ENCODE results near the gene PLXDC2. TPM values are rescaled to one million over a fixed set of nuclear protein-coding genes. Genes with fewer than 3 reads are reported as not detected.

PLXDC2 gene
- total RNA-seq, 2 donors from 2014 or later = 0.07 to 0.09 TPM

DNA sequence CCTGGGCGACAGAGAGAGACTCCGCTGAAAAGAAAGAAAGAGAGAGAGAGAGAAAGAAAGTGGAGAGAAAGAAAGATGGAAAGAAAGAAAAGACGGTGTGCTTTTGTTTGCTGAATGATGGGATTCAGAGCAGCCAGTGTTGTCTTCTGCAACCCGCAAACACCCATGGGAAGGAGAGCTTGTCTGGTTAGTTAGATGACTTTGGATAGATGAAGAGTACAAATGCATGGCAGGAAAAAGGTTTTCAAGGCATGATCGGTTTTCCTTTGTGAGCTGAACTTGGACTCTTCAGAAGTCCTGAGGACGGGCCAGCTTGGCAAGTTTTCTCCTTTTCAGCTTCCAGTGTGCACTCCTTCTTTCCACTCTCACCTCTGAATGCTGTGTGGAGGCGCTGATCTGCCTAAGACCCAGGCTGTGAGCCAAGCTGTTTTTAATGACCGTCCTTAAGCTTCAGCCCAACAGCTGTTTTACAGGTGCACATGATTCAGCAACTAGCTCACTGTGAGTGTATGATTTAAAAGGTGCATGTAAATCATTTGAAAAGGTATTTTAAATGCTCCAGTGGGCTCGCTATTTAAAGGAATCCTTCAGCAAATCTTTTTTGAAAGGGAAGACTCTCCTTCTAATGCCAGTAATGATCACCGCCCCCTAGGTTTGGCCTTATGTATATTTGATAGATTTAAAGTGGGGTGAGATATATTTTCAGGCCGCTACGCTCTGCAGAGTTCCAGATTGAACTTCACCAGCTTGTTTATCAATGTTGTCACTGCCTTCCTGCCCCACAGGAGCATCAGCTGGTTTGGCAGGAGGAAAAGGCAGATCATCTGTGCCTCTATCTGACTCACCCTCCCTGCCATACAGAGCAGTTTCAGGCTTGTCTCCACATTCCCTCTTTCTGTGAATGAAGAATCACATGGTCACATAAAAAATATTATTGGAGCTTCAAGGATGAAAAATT lies 115.0 kb downstream of the PLXDC2 start:
- no peaks in the 10 kb centered on the region for H3K27me3 Mint-ChIP-seq (ENCODE audit: low read depth)
- no peak for ATAC-seq (replicated peaks in 1 of 2)
- H3K4me1 Mint-ChIP-seq (ENCODE audit: low read depth) = no peaks in the 10 kb centered on the region
- H3K27ac Mint-ChIP-seq = no peak overlapping the region
- peaks cover 4 to 10% of the 10 kb centered on the region in 2 donors for H3K9me3 Mint-ChIP-seq
- H3K36me3 Mint-ChIP-seq (ENCODE audit: insufficient read depth in 2 of 2) = no peaks in the 10 kb centered on the region
- H3K4me3 Mint-ChIP-seq = no peak overlapping the region
- no peak for DNase-seq

DNA sequence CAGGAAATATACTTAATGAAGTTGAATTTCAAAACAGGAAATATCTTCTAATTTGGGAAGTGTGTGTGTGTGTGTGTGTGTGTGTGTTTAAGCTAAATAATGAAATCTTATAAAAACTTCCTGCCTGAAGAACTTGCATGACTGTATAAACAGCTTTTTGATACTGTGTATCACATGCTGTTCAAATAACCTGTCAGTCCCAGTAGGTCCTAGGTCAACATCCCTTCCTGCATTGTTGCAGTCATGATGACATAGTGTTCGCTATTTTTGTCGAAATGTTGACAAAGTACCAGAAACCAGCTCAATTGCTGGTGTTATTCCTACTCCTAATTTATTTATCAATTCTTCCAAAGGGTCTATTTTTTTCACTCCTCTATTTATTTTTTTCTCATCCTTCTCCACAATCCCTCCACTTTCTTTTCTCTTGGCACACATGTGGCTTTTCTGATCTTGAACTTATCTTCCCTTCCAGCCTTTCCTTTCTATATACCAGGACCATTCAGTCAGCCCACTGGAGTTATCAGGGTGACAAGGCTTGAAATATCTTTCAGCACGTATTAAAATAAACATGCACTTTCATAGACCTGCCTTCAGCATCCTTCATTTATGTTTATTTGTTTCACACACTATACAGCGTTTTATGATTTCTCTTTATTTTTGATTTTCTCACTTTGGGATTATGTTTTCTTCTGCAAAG lies 115.8 kb downstream of the PLXDC2 start:
- Mint-ChIP-seq H3K27me3 (ENCODE audit: low read depth) (no peaks in the 10 kb centered on the region), H3K4me3 (no peak overlapping the region), H3K27ac (no peak overlapping the region), H3K9me3 (peaks cover 3 to 8% of the 10 kb centered on the region in 2 donors), H3K4me1 (ENCODE audit: low read depth) (no peaks in the 10 kb centered on the region), H3K36me3 (ENCODE audit: insufficient read depth in 2 of 2) (no peaks in the 10 kb centered on the region)
- DNase-seq = no peak
- ATAC-seq (replicated peaks in 1 of 2) = no peak

DNA sequence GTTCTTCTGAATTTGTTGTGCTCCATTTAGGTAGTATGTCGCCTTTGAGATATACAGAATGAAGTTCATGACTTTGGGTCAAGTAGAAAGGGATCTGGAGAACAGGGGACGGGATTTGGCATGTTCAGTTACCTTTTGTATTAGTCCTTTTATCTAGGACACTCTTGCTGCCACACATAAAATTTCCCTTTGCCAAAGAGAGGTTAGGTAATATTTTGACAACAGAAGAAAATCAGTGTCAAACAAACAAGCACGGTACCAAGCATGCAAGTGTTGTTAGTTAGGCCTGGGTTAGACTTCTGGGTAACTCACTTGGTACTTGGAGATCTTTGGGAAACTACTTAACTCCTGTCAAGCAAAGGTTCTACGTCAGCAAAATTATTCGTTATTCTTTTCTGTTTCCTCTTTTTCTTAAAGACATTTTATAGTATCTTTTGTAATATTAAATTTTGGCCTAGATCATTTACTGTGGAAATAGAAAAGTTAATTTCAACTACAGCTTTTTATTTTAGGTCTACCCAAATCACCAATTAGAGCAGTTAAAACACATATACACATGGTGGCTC lies 116.7 kb downstream of the PLXDC2 start:
- Mint-ChIP-seq H3K27ac (no peak overlapping the region), H3K27me3 (ENCODE audit: low read depth) (no peaks in the 10 kb centered on the region), H3K4me1 (ENCODE audit: low read depth) (no peaks in the 10 kb centered on the region), H3K36me3 (ENCODE audit: insufficient read depth in 2 of 2) (no peaks in the 10 kb centered on the region), H3K9me3 (peaks cover 2 to 9% of the 10 kb centered on the region in 2 donors), H3K4me3 (no peak overlapping the region)
- DNase-seq (no peak), ATAC-seq (replicated peaks in 1 of 2) (no peak)

DNA sequence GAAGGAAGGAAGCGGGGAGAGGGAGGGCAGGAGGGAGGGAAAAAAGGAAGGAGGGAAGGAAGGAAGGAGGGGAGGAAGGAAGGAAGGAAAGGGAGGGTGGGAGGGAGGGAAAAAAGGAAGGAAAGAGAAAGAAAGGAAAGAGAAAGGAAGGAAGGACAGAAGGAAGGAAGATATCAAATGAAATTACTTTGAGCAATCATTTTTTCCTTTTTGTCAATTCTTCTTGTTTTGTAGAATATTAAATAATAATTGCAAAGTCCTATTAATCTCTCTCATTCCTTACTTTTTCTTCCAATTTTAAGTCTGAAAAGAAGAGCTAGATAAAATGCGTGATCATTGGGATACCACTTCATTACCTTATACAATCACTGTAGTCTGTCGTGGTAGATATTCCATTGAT lies 117.5 kb downstream of the PLXDC2 start:
- H3K27ac Mint-ChIP-seq = no peak overlapping the region
- peaks cover 5 to 9% of the 10 kb centered on the region in 2 donors for H3K9me3 Mint-ChIP-seq
- ATAC-seq (replicated peaks in 1 of 2) (no peak), DNase-seq (no peak)
- no peaks in the 10 kb centered on the region for H3K4me1 Mint-ChIP-seq (ENCODE audit: low read depth)
- no peaks in the 10 kb centered on the region for H3K36me3 Mint-ChIP-seq (ENCODE audit: insufficient read depth in 2 of 2)
- no peak overlapping the region for H3K4me3 Mint-ChIP-seq
- no peaks in the 10 kb centered on the region for H3K27me3 Mint-ChIP-seq (ENCODE audit: low read depth)

DNA sequence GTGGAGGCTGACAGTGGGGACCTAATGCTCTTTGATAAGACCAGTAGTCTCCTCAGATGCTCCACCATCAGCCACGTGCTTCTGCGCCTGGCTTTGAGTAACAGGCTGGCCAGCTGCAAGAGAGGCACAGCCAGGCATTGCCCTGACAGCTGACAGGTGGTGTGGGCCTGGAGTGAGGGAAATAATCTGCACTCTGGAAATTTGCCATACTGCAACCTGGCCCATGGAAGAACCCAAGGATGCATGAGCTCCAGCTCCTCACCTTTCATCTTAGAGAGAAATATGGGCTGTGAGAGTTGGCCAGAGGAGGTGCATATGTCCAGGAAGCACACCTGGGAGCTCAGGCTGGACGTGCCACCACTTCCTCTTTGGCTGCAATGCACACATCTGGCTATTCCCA lies 118.9 kb downstream of the PLXDC2 start:
- Mint-ChIP-seq H3K27ac (no peak overlapping the region), H3K4me3 (no peak overlapping the region)

DNA sequence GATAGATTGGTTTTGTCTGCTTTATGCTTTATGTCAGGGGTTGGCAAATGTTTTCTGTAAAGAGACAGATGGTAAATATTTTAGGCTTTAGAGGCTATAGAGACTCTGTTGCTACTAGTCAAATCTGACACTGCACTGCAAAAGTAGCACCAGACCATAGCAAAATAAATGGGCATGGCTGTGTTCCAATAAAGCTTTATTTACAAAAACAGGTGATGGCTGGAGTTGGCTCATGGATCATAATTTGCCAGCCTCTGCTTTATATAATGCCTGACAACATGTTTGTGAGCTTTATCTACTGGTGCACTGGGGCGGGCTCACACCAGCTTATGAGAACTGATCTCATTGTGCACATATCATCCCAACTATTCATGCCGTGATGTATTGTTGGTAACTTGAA lies 120.1 kb downstream of the PLXDC2 start:
- Mint-ChIP-seq H3K36me3 (ENCODE audit: insufficient read depth in 2 of 2) (no peaks in the 10 kb centered on the region), H3K27ac (no peak overlapping the region)

More for the DNA sequence above, 118.9 kb downstream of the PLXDC2 start:
- no peak for ATAC-seq (replicated peaks in 1 of 2)
- H3K27me3 Mint-ChIP-seq (ENCODE audit: low read depth) = no peaks in the 10 kb centered on the region
- no peaks in the 10 kb centered on the region for H3K4me1 Mint-ChIP-seq (ENCODE audit: low read depth)
- DNase-seq = no peak
- H3K9me3 Mint-ChIP-seq = peaks cover 6 to 9% of the 10 kb centered on the region in 2 donors
- H3K36me3 Mint-ChIP-seq (ENCODE audit: insufficient read depth in 2 of 2) = no peaks in the 10 kb centered on the region

DNA sequence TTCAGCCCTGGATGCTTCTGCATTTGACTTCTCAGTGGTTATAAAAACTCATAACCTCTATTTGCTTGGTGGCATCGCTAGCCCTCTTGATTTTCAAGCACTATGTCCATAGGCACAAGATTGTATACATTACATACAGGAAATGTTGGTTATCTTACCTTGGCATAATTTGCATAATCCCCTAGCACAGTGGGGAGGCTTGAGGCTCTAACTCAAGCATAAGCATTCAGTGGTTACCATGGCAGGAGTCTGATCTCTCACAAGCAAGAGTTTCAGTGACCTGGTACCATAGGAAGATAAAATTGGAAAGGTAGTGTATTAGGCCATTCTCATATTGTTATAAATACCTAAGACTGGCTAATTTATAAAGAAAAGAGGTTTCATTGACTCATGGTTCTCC lies 121.8 kb downstream of the PLXDC2 start:
- no peaks in the 10 kb centered on the region for H3K4me1 Mint-ChIP-seq (ENCODE audit: low read depth)
- no peaks in the 10 kb centered on the region for H3K27me3 Mint-ChIP-seq (ENCODE audit: low read depth)
- DNase-seq (no peak), ATAC-seq (replicated peaks in 1 of 2) (no peak)
- H3K4me3 Mint-ChIP-seq = no peak overlapping the region
- no peaks in the 10 kb centered on the region for H3K36me3 Mint-ChIP-seq (ENCODE audit: insufficient read depth in 2 of 2)
- no peak overlapping the region for H3K27ac Mint-ChIP-seq
- peaks cover 5 to 7% of the 10 kb centered on the region in 2 donors for H3K9me3 Mint-ChIP-seq

More for the DNA sequence above, 120.1 kb downstream of the PLXDC2 start:
- Mint-ChIP-seq H3K4me3 (no peak overlapping the region), H3K4me1 (ENCODE audit: low read depth) (no peaks in the 10 kb centered on the region), H3K9me3 (peaks cover 6 to 9% of the 10 kb centered on the region in 2 donors), H3K27me3 (ENCODE audit: low read depth) (no peaks in the 10 kb centered on the region)
- ATAC-seq (replicated peaks in 1 of 2) = no peak
- no peak for DNase-seq

DNA sequence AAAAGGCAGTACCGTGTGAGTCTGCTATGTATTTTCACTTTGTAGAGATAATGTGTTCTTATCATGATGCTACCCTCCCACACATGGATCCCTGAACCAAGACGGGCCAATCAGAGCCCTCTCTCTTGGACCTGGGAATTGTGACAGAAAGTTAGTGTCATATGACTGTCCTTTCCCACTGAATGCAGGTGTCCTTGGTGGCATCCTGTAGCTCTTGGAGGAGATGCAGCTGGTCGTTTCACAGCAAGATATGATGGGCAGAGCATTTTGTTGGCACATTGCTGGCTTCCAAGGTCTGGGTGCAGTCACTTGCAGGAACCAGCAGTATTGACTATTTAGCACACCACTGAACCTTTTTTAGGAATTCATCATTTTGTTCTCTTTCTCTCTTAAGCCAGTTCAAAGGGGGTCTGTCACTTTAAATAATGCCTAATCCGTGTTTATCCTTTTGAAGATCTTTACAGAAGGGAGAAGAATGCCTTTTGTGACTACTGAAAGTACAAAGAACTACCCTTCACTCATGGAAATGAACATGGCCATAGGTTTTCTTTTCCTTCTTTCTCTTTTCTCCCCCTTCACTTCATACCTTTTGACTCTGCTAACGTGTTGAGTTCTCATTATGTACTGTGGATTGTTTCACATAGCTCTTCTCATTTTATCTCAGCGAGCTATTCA lies 125.1 kb downstream of the PLXDC2 start:
- no peaks in the 10 kb centered on the region for H3K4me1 Mint-ChIP-seq (ENCODE audit: low read depth)

DNA sequence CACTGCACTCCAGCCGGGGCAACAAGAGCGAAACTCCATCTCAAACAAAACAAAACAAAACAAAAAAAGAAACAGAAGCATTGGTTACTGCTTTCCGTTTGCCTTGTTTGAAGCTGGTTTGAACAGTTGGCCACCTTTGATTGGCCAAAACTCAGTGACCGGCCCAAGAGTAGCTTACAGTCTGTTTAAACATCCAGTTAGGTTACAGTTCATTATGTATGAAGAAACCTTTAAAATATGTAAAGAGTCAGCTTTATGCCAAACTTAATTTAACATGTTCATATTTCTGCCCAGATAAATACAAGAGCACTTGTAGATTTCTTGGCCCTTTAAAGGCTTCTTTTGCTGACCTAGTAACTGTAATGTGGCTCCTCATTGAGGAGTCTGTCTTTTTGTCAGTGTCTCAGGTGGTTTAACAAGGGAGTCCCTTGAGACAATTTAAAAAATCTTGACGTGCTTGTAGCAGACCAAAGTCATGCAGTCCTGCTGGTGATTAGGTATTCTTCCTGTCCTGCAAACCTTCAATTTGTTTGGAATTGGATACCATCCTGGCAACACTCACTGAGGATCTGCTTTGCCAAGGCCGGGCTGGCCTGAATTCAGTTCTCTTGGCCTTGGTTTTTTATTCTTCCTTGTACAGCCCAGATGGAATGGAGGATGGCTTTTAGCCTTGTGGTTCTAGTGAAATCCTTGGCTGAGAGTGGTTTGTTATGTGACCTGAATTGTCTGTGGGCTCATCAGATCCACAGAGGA lies 128.9 kb downstream of the PLXDC2 start:
- Mint-ChIP-seq H3K9me3 (peaks cover 2 to 3% of the 10 kb centered on the region in 2 donors), H3K27me3 (ENCODE audit: low read depth) (no peaks in the 10 kb centered on the region), H3K36me3 (ENCODE audit: insufficient read depth in 2 of 2) (no peaks in the 10 kb centered on the region), H3K27ac (no peak overlapping the region), H3K4me3 (no peak overlapping the region), H3K4me1 (ENCODE audit: low read depth) (no peaks in the 10 kb centered on the region)
- DNase-seq (no peak), ATAC-seq (replicated peaks in 1 of 2) (no peak)

More for the DNA sequence above, 125.1 kb downstream of the PLXDC2 start:
- H3K4me3 Mint-ChIP-seq = no peak overlapping the region
- no peaks in the 10 kb centered on the region for H3K36me3 Mint-ChIP-seq (ENCODE audit: insufficient read depth in 2 of 2)
- H3K27me3 Mint-ChIP-seq (ENCODE audit: low read depth) = no peaks in the 10 kb centered on the region
- H3K9me3 Mint-ChIP-seq = peaks cover 5 to 8% of the 10 kb centered on the region in 2 donors
- no peak for ATAC-seq (replicated peaks in 1 of 2)
- no peak overlapping the region for H3K27ac Mint-ChIP-seq
- DNase-seq = no peak

DNA sequence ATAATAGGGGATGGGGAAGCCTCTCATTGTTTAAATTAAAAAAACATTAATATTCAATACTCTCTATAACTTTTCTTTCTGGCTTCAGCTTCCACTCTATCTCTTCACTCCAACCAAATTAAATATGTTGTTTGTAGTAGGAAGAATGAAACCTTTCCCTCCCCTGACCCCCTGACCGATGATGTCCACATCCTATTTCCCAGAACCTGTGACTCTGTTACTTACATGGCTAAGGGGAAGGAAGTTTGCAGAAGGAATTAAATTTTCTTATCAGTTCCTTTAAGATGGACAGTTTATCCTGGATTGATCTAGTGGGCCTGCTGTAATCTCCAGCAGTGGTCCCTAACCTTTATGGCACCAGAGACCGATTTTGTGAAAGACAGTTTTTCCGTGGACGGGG lies 130.0 kb downstream of the PLXDC2 start:
- Mint-ChIP-seq H3K36me3 (ENCODE audit: insufficient read depth in 2 of 2) (no peaks in the 10 kb centered on the region), H3K27ac (no peak overlapping the region), H3K27me3 (ENCODE audit: low read depth) (no peaks in the 10 kb centered on the region), H3K4me3 (no peak overlapping the region), H3K9me3 (peaks cover 3 to 4% of the 10 kb centered on the region in 2 donors), H3K4me1 (ENCODE audit: low read depth) (no peaks in the 10 kb centered on the region)
- ATAC-seq (replicated peaks in 1 of 2) (no peak), DNase-seq (no peak)

DNA sequence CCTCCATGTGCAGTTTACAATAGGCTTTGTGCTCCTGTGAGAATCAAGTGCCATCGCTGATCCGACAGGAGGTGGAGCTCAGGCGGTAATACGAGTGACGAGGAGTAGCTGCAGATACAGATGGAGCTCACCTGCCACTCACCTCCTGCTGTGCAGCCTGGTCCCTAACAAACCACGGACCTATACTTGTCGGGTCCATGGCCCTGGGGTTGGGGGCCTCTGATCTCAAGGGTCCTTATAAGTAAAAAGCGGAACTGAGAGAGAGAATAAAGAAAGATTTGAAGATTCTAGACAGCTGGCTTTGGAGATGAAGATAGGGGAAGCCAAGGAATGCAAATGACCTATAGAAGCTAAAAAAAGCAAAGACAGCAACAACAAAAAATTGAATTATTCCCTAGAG lies 130.6 kb downstream of the PLXDC2 start:
- no peak for DNase-seq
- no peak for ATAC-seq (replicated peaks in 1 of 2)
- Mint-ChIP-seq H3K27ac (no peak overlapping the region), H3K4me1 (ENCODE audit: low read depth) (no peaks in the 10 kb centered on the region), H3K27me3 (ENCODE audit: low read depth) (no peaks in the 10 kb centered on the region), H3K9me3 (peaks cover 3 to 4% of the 10 kb centered on the region in 2 donors), H3K4me3 (no peak overlapping the region), H3K36me3 (ENCODE audit: insufficient read depth in 2 of 2) (no peaks in the 10 kb centered on the region)

DNA sequence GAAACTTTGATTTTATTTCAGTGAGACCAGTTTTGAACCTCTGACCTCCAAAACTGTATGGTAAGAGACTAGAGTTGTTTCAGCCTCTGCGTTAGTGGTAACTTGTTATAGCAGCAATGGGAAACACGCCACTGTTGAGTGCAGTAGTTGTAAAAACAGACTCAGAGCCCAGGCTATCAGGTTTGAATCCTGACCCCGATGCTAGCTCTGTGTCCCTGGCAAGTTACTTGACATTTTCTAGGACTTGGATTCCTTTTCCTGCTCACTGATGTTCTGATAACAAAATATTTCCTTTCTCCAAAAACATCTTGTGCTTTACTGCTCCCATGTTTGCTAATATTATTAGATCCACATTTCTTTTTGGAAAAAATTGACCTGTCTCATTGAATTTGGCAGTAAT lies 131.0 kb downstream of the PLXDC2 start:
- DNase-seq (no peak), ATAC-seq (replicated peaks in 1 of 2) (no peak)
- H3K27me3 Mint-ChIP-seq (ENCODE audit: low read depth) = no peaks in the 10 kb centered on the region
- H3K4me1 Mint-ChIP-seq (ENCODE audit: low read depth) = no peaks in the 10 kb centered on the region
- H3K9me3 Mint-ChIP-seq = peaks cover 3 to 4% of the 10 kb centered on the region in 2 donors
- H3K36me3 Mint-ChIP-seq (ENCODE audit: insufficient read depth in 2 of 2) = no peaks in the 10 kb centered on the region
- no peak overlapping the region for H3K27ac Mint-ChIP-seq
- H3K4me3 Mint-ChIP-seq = no peak overlapping the region

Data from activated T-cell treated with anti-CD3 and anti-CD28 coated beads, Interleukin-2, amount 50 U/mL, for 72 hours (primary cell).